Vein endothelial cell (primary cell): Measurements from ENCODE around the gene PSEN2. TPM values are rescaled to one million over a fixed set of nuclear protein-coding genes. Genes with fewer than 3 reads are reported as not detected.

ENCODE experiments used
- total RNA-seq: library from RNA; depleted of rRNA; stranded (reverse); fragments of >200 nt; gene quantifications from 2 replicates; pipeline ENCODE4 v1.2.3, GENCODE V29; 2012

PSEN2 gene
- 17.0 and 23.4 TPM in 2 replicates for total RNA-seq

DNA sequence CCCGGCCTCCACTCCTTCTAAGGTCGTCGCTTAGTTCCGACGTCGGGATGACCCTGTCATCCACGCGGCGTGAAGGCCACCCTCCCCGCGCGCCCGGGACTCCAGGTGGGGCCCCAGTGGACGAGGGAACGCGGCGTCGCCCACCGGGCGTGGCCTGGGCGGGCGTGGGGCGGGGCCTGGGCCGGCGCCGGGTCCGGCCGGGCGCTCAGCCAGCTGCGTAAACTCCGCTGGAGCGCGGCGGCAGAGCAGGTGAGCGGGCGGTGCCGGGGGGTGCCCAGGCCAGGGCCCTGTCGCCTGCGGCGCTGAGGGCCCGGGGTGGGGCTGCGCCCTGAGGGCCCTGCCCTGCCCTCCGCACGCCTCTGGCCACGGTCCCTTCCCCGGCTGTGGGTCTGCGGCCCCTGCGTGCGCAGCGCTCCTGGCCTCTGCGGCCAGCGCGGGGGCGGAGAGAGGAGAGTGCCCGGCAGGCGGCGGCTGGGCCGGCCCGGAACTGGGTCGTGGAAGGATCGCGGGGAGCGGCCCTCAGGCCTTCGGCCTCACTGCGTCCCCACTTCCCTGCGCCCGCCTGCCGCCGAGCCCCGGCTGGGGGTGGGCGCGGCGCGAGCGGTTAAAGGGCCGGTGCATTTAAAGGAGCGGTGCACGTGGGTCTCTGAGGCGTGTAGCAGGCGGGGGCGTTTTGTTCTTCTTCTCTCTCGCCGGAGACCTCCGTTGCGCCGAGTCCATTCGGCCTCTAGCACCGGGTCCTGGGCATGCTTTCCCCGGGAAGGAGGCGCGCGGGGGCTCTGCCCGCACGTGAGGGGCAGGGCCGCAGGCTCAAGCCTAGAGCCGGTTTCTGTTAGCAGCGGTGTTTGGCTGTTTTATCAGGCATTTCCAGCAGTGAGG lies at the start of gene PSEN2:
PSEN2 (plus strand) TSS at position 216 of the 879 bp plus-strand sequence. CDS start 11,292 bp downstream, outside the sequence.

DNA sequence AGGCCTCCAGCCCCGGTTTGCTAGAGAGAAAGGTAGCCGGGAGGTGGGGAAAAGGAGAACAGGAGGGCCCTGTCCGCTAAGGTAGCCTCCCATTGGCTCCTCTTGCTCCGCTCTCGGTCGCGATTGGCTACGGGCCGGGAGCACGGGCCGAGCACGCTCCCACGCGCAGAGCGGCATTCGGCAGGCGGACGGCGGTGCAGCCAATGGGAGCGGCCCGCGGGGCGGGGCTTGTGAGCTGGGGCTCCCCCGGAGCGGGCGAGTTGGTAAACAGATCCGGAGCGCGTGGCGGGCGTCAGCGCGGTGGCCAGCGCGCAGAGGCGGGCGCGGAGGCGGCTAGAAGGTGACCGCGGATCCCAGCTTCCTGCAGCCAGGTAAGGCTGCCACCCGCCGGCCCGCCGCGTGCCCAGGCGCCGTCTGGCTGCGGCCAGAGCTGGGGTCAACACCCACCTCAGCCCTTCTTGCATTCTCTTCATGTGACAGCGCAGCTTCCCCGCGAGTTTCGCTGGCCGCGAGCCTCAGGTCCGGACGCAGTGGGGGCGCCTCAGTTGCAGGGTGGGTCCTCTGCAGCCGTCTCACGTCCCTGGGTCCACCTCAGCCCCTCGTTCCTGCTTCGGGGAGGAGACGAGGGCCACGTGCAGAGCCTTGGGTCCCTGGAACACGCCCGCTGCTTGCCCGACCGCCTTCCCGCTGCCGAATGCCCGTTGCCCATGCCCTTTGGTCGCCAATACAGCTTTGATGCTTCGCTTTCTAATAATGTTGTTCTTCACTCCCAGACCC lies 69.8 kb downstream of the PSEN2 start, which contains the start of gene COQ8A:
COQ8A (plus strand) TSS at position 266 of the 777 bp plus-strand sequence. CDS start 21,092 bp downstream, outside the sequence.

Other genes with a start within 250 kb of the PSEN2 start
- 59.6 and 62.4 TPM in 2 replicates for gene ITPKB, start 131.3 kb upstream of the PSEN2 start, total RNA-seq
- 7.1 and 8.8 TPM in 2 replicates for gene COQ8A, start 69.7 kb downstream of the PSEN2 start, total RNA-seq